ENCODE results near the gene GNG4. TPM values are rescaled to one million over a fixed set of nuclear protein-coding genes. Genes with fewer than 3 reads are reported as not detected.

Gene GNG4
- total and polyA plus RNA-seq, 2 of the 4 experiments (the other 2 are of a cell fraction): 0.18 to 0.29 TPM

GRCh38 chr1:235617808-235618207, 31.8 kb downstream of the GNG4 start:
- no peaks in the 10 kb centered on the region for H3K36me3 ChIP-seq (ENCODE audit: control insufficient read depth, insufficient read depth, low read length)
- H3K23ac ChIP-seq (ENCODE audit: low read depth, low read length): no peak overlapping the region
- H2BK5ac ChIP-seq (ENCODE audit: low read depth, low read length, poor library complexity, severe bottlenecking): no peak overlapping the region
- H2BK20ac ChIP-seq (ENCODE audit: low read depth, low read length): no peak overlapping the region
- DNase-seq (peak; percentile 77), ATAC-seq (ENCODE audit: low read depth) (peak; percentile 99)
- in situ Hi-C loops (cut with MboI; ENCODE audit: low sequenced_read_pairs) (no loop called here), dilution Hi-C loops (cut with HindIII; ENCODE audit: low sequenced_read_pairs, unreplicated experiment) (no loop called here), intact Hi-C loops (cut with micrococcal nuclease) (loop anchor here (5.0 kb wide), 1 partner anchor 106 kb away; no protein-coding TSS in a partner anchor)
- 0 out of 2 replicates have a peak, but pooled peaks have one; percentile 18 for TF ChIP-seq SMC3 (IDR thresholded peaks at IDR 0.05; ENCODE audit: low read depth, low read length)
- peak; percentile 37 for TF ChIP-seq RAD21 (IDR thresholded peaks at IDR 0.05; ENCODE audit: low read length)
- TF ChIP-seq MXI1 (IDR thresholded peaks at IDR 0.05; ENCODE audit: borderline replicate concordance, low read depth, low read length): no peak
- peak; percentile 56 for TF ChIP-seq CTCF (conservative IDR thresholded peaks at IDR 0.05; ENCODE audit: low read depth, low read length)
- H4K8ac ChIP-seq (ENCODE audit: low read depth in 2 of 2, low read length in 2 of 2): no peak overlapping the region
- POLR2A ChIA-PET (ENCODE audit: unreplicated experiment): no interaction called here
- peak overlapping the region; percentile 22; the same call in 1 of the 2 replicates for H3K27ac ChIP-seq (ENCODE audit: insufficient read depth, low read length)
- no peaks in the 10 kb centered on the region; the same call in 1 of the 2 replicates for H3K27me3 ChIP-seq (ENCODE audit: control insufficient read depth, insufficient read depth, low read length)
- H3K56ac ChIP-seq (ENCODE audit: extremely low read depth, insufficient read depth, low read length): no peak overlapping the region
- no CpG with 5 or more reads among the region's 3 CpGs for WGBS, 2 experiments (ENCODE audit: extremely low coverage in 2 of 2, insufficient read length in 1 of 2)
- BruUV-seq (replicated peaks): no TSS peak
- H2AFZ ChIP-seq (replicated peaks; ENCODE audit: low read length, poor library complexity): no peak overlapping the region
- peaks cover 10% of the 10 kb centered on the region for H3K4me1 ChIP-seq (ENCODE audit: control insufficient read depth, insufficient read depth, low read length)
- no peak overlapping the region for H2AK5ac ChIP-seq (ENCODE audit: low read depth, low read length)
- H2BK15ac ChIP-seq (ENCODE audit: low read depth, low read length): no peak overlapping the region
- CTCF ChIA-PET: interaction anchor here (0.7 to 1.2 kb wide), 3 partner anchors 11 to 17 kb away, joined by 3 to 4 read pairs (median 3); no protein-coding TSS in a partner anchor
- no peak overlapping the region for H2AK9ac ChIP-seq (replicated peaks; ENCODE audit: low read depth, low read length, poor library complexity)
- no peaks in the 10 kb centered on the region for H3K9me3 ChIP-seq (ENCODE audit: control insufficient read depth, insufficient read depth, low read length)
- H3K4me2 ChIP-seq (ENCODE audit: low read depth, low read length): peak overlapping the region; percentile 55
- H3K14ac ChIP-seq (replicated peaks; ENCODE audit: low read depth, low read length): no peak overlapping the region
- no peaks in the 10 kb centered on the region for H3K79me1 ChIP-seq (ENCODE audit: low read depth in 1 of 2, low read length in 2 of 2)
- H3K9ac ChIP-seq (ENCODE audit: low read depth, low read length): no peak overlapping the region
- H3K9me1 ChIP-seq (ENCODE audit: insufficient read depth, low read length): peaks cover 3% of the 10 kb centered on the region; the same call in 1 of the 2 replicates
- no peak overlapping the region for H3K18ac ChIP-seq (ENCODE audit: low read depth, low read length)
- no peaks in the 10 kb centered on the region for H4K20me1 ChIP-seq (ENCODE audit: insufficient read depth, low read length)
- H4K5ac ChIP-seq (ENCODE audit: low read depth, low read length): no peak overlapping the region
- no peak overlapping the region for H3K4me3 ChIP-seq (ENCODE audit: insufficient read depth, low read depth, low read length)
- no peak overlapping the region for H2BK120ac ChIP-seq (ENCODE audit: low read depth, low read length)
- no peak overlapping the region for H3K4ac ChIP-seq (ENCODE audit: low read depth, low read length)
- no peak overlapping the region; the same call in 1 of the 2 replicates for H4K91ac ChIP-seq (ENCODE audit: insufficient read depth, low read depth, low read length)
